A549 (cell line): ENCODE data around the gene TOGARAM2. TPM values are rescaled to one million over a fixed set of nuclear protein-coding genes. Genes with fewer than 3 reads are reported as not detected.
A peak's percentile ranks its signal among the peaks of the same experiment; 100 is the strongest.

Experiments used
- ATAC-seq, 2 experiments: fragments of 200-7000 bp in 1 of 2; fragments of >200 bp in 1 of 2; cut with Nextera tagmentation in 1 of 2; cut with Tn5 transposase in 1 of 2; 3 replicates each; pipeline versions ENCODE4 v1.8.0 to v1.9.1; 2018 to 2020; ENCODE audit warnings: mild to moderate bottlenecking in 1 of 2, moderate library complexity in 1 of 2
- CTCF ChIA-PET: fragments of 300-600 bp; sonication (Branson Sonifier 250); formaldehyde crosslinking; extraction: SDS; loops from one replicate; lab custom pipeline; 2021; ENCODE audit warnings: antibody characterized with exemption, inconsistent platforms; lab: Yijun Ruan, JAX
- POLR2A ChIA-PET: fragments of 350-600 bp; formaldehyde crosslinking; extraction: SDS; loops from one replicate; lab custom pipeline; 2021; ENCODE audit warnings: antibody characterized with exemption, inconsistent platforms; lab: Yijun Ruan, JAX
- DNase-seq, 2 experiments: peaks; one replicate each; pipeline versions ENCODE4 v3.0.0 to v3.0.0-alpha.2; 2011 to 2016; ENCODE audit warnings: low read depth in 1 of 2, low spot score in 1 of 2
- FAIRE-seq: peaks from 2 replicates; lab custom pipeline; 2011; peaks lifted over from hg19 to GRCh38; lab: Jason Lieb, UNC
- H3K27ac ChIP-seq, 2 experiments: fragments of >200 bp; sonication (Bioruptor Twin); formaldehyde crosslinking; 3 replicates each; pipeline ENCODE4 v1.5.1; 2016 to 2017
- H3K4me1 ChIP-seq: fragments of >200 bp; sonication (Bioruptor Twin); formaldehyde crosslinking; 3 replicates; pipeline ENCODE4 v1.6.1; 2016
- H3K4me2 ChIP-seq: fragments of >200 bp; sonication (Bioruptor Twin); formaldehyde crosslinking; 3 replicates; pipeline ENCODE4 v1.6.1; 2016
- H3K4me3 ChIP-seq: fragments of >200 bp; sonication (Bioruptor Twin); formaldehyde crosslinking; 3 replicates; pipeline ENCODE4 v1.5.1; 2016
- H3K9me3 ChIP-seq: fragments of >200 bp; sonication (Bioruptor Twin); formaldehyde crosslinking; 3 replicates; pipeline ENCODE4 v1.6.1; 2016
- ATOH8 ChIP-seq: fragments of 250-450 bp; sonication (Bioruptor Pico); IDR thresholded peaks from 2 replicates; pipeline ENCODE4 v1.5.0; 2020; ENCODE audit warnings: low read depth, mild to moderate bottlenecking, moderate library complexity
- BHLHE40 ChIP-seq: IDR thresholded peaks from 2 replicates; pipeline ENCODE4 v1.6.1; 2012; ENCODE audit warnings: low read depth, low read length, inconsistent platforms
- CBX2 ChIP-seq: fragments of 200-600 bp; sonication (generic); IDR thresholded peaks from 2 replicates; pipeline ENCODE4 v1.6.1; 2016; ENCODE audit warnings: low read depth, mild to moderate bottlenecking, borderline replicate concordance
- CBX8 ChIP-seq: fragments of 200-600 bp; sonication (generic); IDR thresholded peaks from 2 replicates; pipeline ENCODE4 v1.6.1; 2016
- CHD2 ChIP-seq: fragments of 150-350 bp; IDR thresholded peaks from 2 replicates; pipeline ENCODE4 v1.6.1; 2014; ENCODE audit warnings: low read length; ENCODE audit not compliant: partially characterized antibody
- CHD4 ChIP-seq: fragments of 200-600 bp; sonication (generic); IDR thresholded peaks from 2 replicates; pipeline ENCODE4 v1.6.1; 2016; ENCODE audit warnings: antibody characterized with exemption, mild to moderate bottlenecking, borderline replicate concordance
- EHMT2 ChIP-seq: fragments of 200-600 bp; sonication (generic); IDR thresholded peaks from 2 replicates; pipeline ENCODE4 v1.6.1; 2016; ENCODE audit warnings: antibody characterized with exemption, low read depth, mild to moderate bottlenecking, moderate library complexity
- ELK1 ChIP-seq: fragments of 150-350 bp; IDR thresholded peaks from 2 replicates; pipeline ENCODE4 v1.6.1; 2014; ENCODE audit warnings: low read depth, mild to moderate bottlenecking, low read length
- ESRRA ChIP-seq: fragments of 150-350 bp; IDR thresholded peaks from 2 replicates; pipeline ENCODE4 v1.6.1; 2014; ENCODE audit warnings: mild to moderate bottlenecking, low read length, borderline replicate concordance
- HES2 ChIP-seq: fragments of >200 bp; sonication (Bioruptor Twin); formaldehyde crosslinking; IDR thresholded peaks from 2 replicates; pipeline ENCODE4 v1.6.1; 2016
- HOXA7 ChIP-seq: fragments of 250-450 bp; sonication (Bioruptor Pico); IDR thresholded peaks from 2 replicates; pipeline ENCODE4 v1.5.0; 2020; ENCODE audit warnings: mild to moderate bottlenecking, moderate library complexity
- HOXB5 ChIP-seq: fragments of 250-450 bp; sonication (Bioruptor Pico); IDR thresholded peaks from 2 replicates; pipeline ENCODE4 v1.5.0; 2020; ENCODE audit warnings: mild to moderate bottlenecking, moderate library complexity
- JUNB ChIP-seq: fragments of >200 bp; sonication (Bioruptor Twin); formaldehyde crosslinking; IDR thresholded peaks from 2 replicates; pipeline ENCODE4 v1.6.1; 2016
- KDM1A ChIP-seq: fragments of 200-600 bp; sonication (generic); IDR thresholded peaks from 2 replicates; pipeline ENCODE4 v1.6.1; 2016; ENCODE audit warnings: low read depth, mild to moderate bottlenecking
- MAX ChIP-seq: IDR thresholded peaks from 2 replicates; pipeline ENCODE4 v1.6.1; 2012
- MAZ ChIP-seq: fragments of 150-350 bp; IDR thresholded peaks from 2 replicates; pipeline ENCODE4 v1.6.1; 2014; ENCODE audit warnings: antibody characterized with exemption, low read depth, low read length, borderline replicate concordance
- NFE2L2 ChIP-seq: fragments of 150-350 bp; conservative IDR thresholded peaks from 2 replicates; pipeline ENCODE4 v1.6.1; 2014; ENCODE audit warnings: low read length
- PBX3 ChIP-seq: IDR thresholded peaks from 2 replicates; pipeline ENCODE4 v1.6.1; 2012
- POLR2A ChIP-seq: IDR thresholded peaks from 2 replicates; pipeline ENCODE4 v1.6.1; 2012; ENCODE audit warnings: mild to moderate bottlenecking, low read length
- REST ChIP-seq: fragments of 200-600 bp; sonication (generic); IDR thresholded peaks from 2 replicates; pipeline ENCODE4 v1.6.1; 2016; ENCODE audit warnings: antibody characterized with exemption, mild to moderate bottlenecking, moderate library complexity
- RFX5 ChIP-seq: fragments of 450-650 bp; IDR thresholded peaks from 2 replicates; pipeline ENCODE4 v1.7.1; 2014; ENCODE audit warnings: antibody characterized with exemption, mild to moderate bottlenecking, moderate library complexity
- RNF2 ChIP-seq: fragments of 200-600 bp; sonication (generic); IDR thresholded peaks from 2 replicates; pipeline ENCODE4 v1.6.1; 2016; ENCODE audit warnings: low read depth, mild to moderate bottlenecking, antibody characterized with exemption, moderate library complexity, borderline replicate concordance
- SMC3 ChIP-seq: fragments of >200 bp; sonication (Bioruptor Twin); formaldehyde crosslinking; IDR thresholded peaks from 3 replicates; pipeline ENCODE4 v1.6.1; 2018; ENCODE audit warnings: inconsistent platforms
- ZSCAN20 ChIP-seq: fragments of 250-450 bp; sonication (Bioruptor Pico); IDR thresholded peaks from 2 replicates; pipeline ENCODE4 v1.8.0; 2022; ENCODE audit warnings: mild to moderate bottlenecking, moderate library complexity
- WGBS: methylation state at CpG from one replicate; pipeline ENCODE4 v1.1.6; 2017; ENCODE audit errors: missing lambda C conversion rate; 5-methylcytosine and 5-hydroxymethylcytosine counted together
- polyA plus RNA-seq, 4 experiments: library from polyadenylated mRNA; depleted of rRNA in 3 of 4; stranded (reverse); fragments of >200 nt; fragmentation: RNase III in 1 of 4; extraction: RNeasy Plus Mini Kit Qiagen cat#74134 plus additional on column Dnase treatment in 1 of 4; gene quantifications; 2 replicates in 3 of 4; 3 replicates in 1 of 4; pipeline ENCODE4 v1.2.3, GENCODE V29; 2011 to 2017

TOGARAM2 gene
- polyA plus RNA-seq, 2 of the 4 experiments (the other 2 are of a cell fraction), result 0.14 to 0.35 TPM

GRCh38 chr2:29022679-29023078 is 41.6 kb downstream of the TOGARAM2 start:
- no peak for FAIRE-seq
- Histone ChIP-seq H3K4me2 (no peak overlapping the region), H3K4me3 (no peak overlapping the region), H3K27ac (no peak overlapping the region), H3K9me3 (no peaks in the 10 kb centered on the region), H3K4me1 (no peaks in the 10 kb centered on the region)
- ChIA-PET POLR2A (no interaction called here), CTCF (interaction anchor here (1.2 kb wide), 1 partner anchor 12 kb away, joined by 3 read pairs; no protein-coding TSS in a partner anchor)
- no peak; a peak in 1 of 6 replicates for ATAC-seq
- WGBS, result 52% methylated on average over 6 of the region's 6 CpGs
- no peak for TF ChIP-seq MAX
- TF ChIP-seq ZSCAN20 (CRISPR knock-in tag), result no peak
- no peak for TF ChIP-seq EHMT2
- no peak for TF ChIP-seq CHD4
- TF ChIP-seq POLR2A, result no peak
- no peak for TF ChIP-seq RFX5
- no peak for TF ChIP-seq HOXA7
- DNase-seq, result no peak

- Histone ChIP-seq H3K9me3 (no peaks in the 10 kb centered on the region), H3K4me3 (no peak overlapping the region), H3K4me1 (no peaks in the 10 kb centered on the region), H3K27ac (no peak overlapping the region)
- FAIRE-seq, result no peak
- POLR2A ChIA-PET, result no interaction called here
- ATAC-seq, result no peak
- TF ChIP-seq KDM1A, result peak; percentile 51; the same call in 1 of the 2 replicates
- no peak for TF ChIP-seq NFE2L2
- no peak for TF ChIP-seq REST
- no peak for TF ChIP-seq ESRRA
- TF ChIP-seq, all 56 proteins: peak for 1
- no peak for DNase-seq
- H3K4me2 ChIP-seq, result no peak overlapping the region
- WGBS, result 79% methylated on average over 4 of the region's 4 CpGs
- CTCF ChIA-PET, result no interaction called here
Measured at GRCh38 chr2:29023188-29023587, 42.1 kb downstream of the TOGARAM2 start.

GRCh38 chr2:29024882-29025430 is 43.9 kb downstream of the TOGARAM2 start:
- no peak overlapping the region for H3K4me2 ChIP-seq
- no peaks in the 10 kb centered on the region for H3K9me3 ChIP-seq
- H3K4me3 ChIP-seq, result no peak overlapping the region
- CTCF ChIA-PET, result interaction anchor here (0.6 to 0.9 kb wide), 2 partner anchors 15 to 125 kb away, joined by 3 to 4 read pairs; no protein-coding TSS in a partner anchor
- no peaks in the 10 kb centered on the region for H3K4me1 ChIP-seq
- DNase-seq (no peak), FAIRE-seq (no peak), ATAC-seq (no peak)
- no peak overlapping the region for H3K27ac ChIP-seq
- 90% methylated on average over 4 of the region's 4 CpGs for WGBS
- POLR2A ChIA-PET, result no interaction called here
- TF ChIP-seq ATOH8 (CRISPR knock-in tag) (no peak), POLR2A (no peak), HES2 (no peak), JUNB (no peak), RNF2 (no peak), HOXB5 (CRISPR knock-in tag) (no peak), ELK1 (no peak), SMC3 (no peak), CHD2 (no peak), MAZ (no peak), NFE2L2 (no peak), HOXA7 (no peak), BHLHE40 (no peak), CBX2 (no peak), CBX8 (no peak), ZSCAN20 (CRISPR knock-in tag) (no peak), PBX3 (no peak)
